ENCODE data around the gene INPP5F.

Gene INPP5F

GRCh38 chr10:119871881-119872609 lies 146.2 kb downstream of the INPP5F start:
- peak; percentile 48 for DNase-seq

DNA sequence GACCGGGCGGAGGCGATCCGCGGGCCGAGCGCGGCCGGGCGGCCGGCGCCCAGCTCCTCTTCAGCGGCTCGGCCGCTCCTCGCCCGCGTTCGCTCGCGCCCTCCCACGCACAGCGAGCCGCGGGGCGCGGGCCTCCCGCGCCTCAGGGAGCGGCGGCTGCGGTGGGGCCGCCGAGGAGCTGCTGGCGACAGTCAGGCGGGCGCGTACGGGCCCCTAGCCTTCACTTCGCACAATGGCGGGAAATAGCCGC lies 146.7 kb downstream of the INPP5F start, which contains the start of gene MCMBP:
MCMBP (minus strand) TSS at position 234 of the 250 bp plus-strand sequence. CDS start 259 bp downstream, outside the sequence.
- no peak for DNase-seq

DNA sequence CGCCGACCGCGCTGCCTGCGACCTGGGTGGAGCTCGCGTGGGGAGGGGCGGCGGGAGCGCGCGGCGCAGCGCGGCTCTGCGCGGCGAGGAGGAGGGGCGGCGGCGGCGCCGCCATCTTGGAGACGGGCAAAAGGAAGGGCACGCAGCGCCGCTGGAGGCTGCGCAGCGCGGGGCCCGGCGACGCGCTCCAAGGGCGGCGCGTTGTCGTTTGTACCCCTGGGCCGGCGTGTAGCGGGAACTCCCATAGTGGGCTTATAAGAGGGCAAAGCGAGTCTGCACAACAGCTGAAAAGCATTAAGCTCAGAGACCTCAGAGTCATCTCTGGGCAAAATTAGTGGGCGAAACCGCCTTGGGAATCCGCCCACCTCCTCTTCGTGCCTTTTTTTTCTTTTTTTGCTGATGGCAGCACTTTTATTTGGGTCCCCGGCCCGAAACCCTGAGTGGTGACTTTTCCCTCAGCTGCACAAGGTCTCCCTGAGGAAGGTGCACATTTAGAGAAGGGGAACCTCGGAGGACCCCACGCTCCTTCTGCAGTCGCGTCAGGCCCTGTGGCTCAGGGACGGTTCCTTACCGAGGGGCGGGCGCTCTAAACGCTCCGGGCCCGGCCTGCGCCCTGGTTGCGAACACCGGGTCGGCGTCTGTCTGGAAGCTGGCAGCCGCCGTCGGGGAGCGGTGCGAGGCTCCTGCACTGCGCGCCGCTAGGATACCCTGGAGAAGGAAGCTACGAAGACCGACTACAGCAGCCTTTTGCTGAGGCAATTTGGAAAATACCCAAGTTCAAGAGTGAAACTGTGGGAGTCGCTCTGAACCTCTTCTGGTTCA lies 147.2 kb downstream of the INPP5F start:
- DNase-seq, result peak; percentile 87

DNA sequence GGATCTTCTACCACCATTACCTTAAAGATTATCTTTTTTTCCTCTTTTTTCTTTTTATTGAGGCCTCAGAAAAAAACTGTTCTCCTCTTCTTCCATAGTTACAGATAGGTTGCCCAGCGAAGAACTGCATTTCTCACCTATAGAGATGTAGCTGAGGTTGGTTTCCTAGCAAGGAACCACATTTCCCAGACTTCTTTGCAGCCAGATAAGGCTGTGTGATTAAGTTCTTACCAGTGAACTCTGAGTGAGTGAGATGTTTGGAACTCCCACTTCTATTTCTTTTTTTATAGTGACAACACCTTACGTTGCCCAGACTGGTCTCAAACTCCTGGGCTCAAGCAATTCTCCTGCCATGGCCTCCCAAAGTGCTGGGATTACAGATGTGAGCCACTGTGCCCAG lies 152.7 kb downstream of the INPP5F start:
- DNase-seq, result no peak

All from NCI-H345 (cell line).